HepG2 (cell line): ENCODE data around the gene NOP9.

Source experiments
- SMC3 ChIP-seq: IDR thresholded peaks from 2 replicates; pipeline ENCODE4 v1.6.1; 2011; ENCODE audit warnings: low read length, improper control_type of control experiment
- TCF12 ChIP-seq, 2 experiments: fragments of 450-650 bp in 1 of 2; sonication (generic) in 1 of 2; formaldehyde crosslinking in 1 of 2; IDR thresholded peaks; 2 replicates each; pipeline versions ENCODE4 v1.6.1 to v1.8.0; 2017 to 2022; ENCODE audit warnings: antibody characterized with exemption in 1 of 2, mild to moderate bottlenecking in 1 of 2, missing genetic modification reagents in 1 of 2, moderate library complexity in 1 of 2
- U2AF2 ChIP-seq: fragments of 200-400 bp; formaldehyde crosslinking; IDR thresholded peaks from 2 replicates; pipeline ENCODE4 v1.6.1; 2017; ENCODE audit warnings: low read depth, mild to moderate bottlenecking, low read length
- TF ChIP-seq, protein P1 (sequence below): IDR thresholded peaks from 2 replicates; pipeline ENCODE4 v1.4.0; 2020; ENCODE audit warnings: mild to moderate bottlenecking, missing genetic modification reagents
- TF ChIP-seq, protein P2 (sequence below): sonication (generic); formaldehyde crosslinking; conservative IDR thresholded peaks from 2 replicates; pipeline ENCODE4 v1.8.0; 2022; ENCODE audit warnings: low read depth, missing genetic modification reagents

DNA sequence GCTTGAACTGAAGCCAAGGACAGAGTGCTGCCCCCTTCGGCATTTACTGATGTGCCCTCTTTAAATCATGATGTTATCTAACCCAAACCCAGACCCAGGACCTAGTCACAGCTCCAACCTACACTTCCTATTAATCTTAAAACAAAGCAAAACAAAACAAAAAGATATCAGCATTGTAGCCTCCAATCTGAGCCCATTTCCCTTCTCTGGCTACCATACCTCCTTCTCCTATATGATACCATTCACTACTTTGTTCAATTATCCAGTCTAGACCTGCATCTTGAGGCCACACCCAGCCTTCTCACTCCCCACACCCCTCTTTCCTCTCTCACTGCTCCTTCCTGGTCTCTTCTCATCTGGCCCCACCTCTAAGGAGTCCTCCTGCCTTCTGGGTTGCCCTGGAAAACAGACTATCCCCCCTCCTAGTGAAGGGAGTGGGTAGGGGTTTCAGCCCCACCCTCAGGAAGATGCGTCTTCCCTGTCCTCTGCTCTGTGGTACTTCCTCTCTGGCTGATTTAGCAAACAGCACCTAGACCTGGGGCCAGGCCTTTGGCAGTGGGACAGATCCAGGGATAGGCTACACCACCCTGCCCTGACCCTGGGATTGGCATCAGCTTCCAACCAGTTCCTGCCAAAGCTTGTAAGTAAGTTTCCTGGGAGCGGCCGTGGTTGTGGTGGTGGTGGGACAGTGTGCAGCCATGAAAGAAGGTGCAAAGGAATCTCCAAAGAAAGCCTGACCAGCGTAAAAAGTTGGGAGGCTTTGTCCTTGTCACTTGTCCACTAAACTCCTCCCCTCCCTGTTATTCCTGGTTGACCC is 14.9 kb downstream of the NOP9 start:
- TF ChIP-seq, protein P1, sequence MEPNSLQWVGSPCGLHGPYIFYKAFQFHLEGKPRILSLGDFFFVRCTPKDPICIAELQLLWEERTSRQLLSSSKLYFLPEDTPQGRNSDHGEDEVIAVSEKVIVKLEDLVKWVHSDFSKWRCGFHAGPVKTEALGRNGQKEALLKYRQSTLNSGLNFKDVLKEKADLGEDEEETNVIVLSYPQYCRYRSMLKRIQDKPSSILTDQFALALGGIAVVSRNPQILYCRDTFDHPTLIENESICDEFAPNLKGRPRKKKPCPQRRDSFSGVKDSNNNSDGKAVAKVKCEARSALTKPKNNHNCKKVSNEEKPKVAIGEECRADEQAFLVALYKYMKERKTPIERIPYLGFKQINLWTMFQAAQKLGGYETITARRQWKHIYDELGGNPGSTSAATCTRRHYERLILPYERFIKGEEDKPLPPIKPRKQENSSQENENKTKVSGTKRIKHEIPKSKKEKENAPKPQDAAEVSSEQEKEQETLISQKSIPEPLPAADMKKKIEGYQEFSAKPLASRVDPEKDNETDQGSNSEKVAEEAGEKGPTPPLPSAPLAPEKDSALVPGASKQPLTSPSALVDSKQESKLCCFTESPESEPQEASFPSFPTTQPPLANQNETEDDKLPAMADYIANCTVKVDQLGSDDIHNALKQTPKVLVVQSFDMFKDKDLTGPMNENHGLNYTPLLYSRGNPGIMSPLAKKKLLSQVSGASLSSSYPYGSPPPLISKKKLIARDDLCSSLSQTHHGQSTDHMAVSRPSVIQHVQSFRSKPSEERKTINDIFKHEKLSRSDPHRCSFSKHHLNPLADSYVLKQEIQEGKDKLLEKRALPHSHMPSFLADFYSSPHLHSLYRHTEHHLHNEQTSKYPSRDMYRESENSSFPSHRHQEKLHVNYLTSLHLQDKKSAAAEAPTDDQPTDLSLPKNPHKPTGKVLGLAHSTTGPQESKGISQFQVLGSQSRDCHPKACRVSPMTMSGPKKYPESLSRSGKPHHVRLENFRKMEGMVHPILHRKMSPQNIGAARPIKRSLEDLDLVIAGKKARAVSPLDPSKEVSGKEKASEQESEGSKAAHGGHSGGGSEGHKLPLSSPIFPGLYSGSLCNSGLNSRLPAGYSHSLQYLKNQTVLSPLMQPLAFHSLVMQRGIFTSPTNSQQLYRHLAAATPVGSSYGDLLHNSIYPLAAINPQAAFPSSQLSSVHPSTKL (CRISPR knock-in tag), result no peak
- TF ChIP-seq, protein P2, sequence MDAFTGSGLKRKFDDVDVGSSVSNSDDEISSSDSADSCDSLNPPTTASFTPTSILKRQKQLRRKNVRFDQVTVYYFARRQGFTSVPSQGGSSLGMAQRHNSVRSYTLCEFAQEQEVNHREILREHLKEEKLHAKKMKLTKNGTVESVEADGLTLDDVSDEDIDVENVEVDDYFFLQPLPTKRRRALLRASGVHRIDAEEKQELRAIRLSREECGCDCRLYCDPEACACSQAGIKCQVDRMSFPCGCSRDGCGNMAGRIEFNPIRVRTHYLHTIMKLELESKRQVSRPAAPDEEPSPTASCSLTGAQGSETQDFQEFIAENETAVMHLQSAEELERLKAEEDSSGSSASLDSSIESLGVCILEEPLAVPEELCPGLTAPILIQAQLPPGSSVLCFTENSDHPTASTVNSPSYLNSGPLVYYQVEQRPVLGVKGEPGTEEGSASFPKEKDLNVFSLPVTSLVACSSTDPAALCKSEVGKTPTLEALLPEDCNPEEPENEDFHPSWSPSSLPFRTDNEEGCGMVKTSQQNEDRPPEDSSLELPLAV, result no peak
- no peak for TF ChIP-seq SMC3
- TF ChIP-seq TCF12 (IDR thresholded peaks at IDR 0.05), result no peak
- TF ChIP-seq TCF12 (CRISPR knock-in tag; IDR thresholded peaks at IDR 0.05), result no peak
- no peak for TF ChIP-seq U2AF2
